GM18505 (cell line): ENCODE measurements around the gene WFDC8.

Experiments used
- ATAC-seq: cut with Tn5 transposase; IDR thresholded peaks from one replicate; pipeline ENCODE4 v1.9.1; 2021; ENCODE audit not compliant: unreplicated experiment
- POLR2A ChIP-seq: IDR thresholded peaks from 4 replicates; pipeline ENCODE4 v1.6.1; 2011; ENCODE audit warnings: borderline replicate concordance; ENCODE audit not compliant: insufficient read depth, insufficient read length; ENCODE audit errors: extremely low read depth

The WFDC8 gene

GRCh38 chr20:45523821-45524220, 55.3 kb downstream of the WFDC8 start:
- ATAC-seq: no peak
- no peak for TF ChIP-seq POLR2A

DNA sequence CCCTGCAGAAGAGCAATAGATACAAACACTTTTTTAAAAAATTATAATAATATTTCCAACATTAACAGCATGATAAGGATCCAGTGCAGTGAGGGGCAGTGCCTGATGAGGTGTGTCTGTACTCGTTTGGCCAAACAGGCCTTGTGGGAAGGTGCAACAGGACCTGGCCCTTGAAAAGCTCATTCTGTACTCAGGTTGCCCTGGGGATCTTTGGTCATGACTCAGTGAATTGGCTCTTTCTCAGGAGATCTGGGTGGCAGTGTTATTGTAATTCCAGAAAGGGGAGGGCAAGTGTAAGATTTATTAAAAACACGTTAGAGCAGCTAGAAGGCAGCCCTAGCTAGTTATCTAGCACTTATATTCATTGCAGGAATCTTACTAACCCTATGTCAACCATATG, 60.8 kb downstream of the WFDC8 start:
- ATAC-seq: no peak
- no peak for TF ChIP-seq POLR2A

DNA sequence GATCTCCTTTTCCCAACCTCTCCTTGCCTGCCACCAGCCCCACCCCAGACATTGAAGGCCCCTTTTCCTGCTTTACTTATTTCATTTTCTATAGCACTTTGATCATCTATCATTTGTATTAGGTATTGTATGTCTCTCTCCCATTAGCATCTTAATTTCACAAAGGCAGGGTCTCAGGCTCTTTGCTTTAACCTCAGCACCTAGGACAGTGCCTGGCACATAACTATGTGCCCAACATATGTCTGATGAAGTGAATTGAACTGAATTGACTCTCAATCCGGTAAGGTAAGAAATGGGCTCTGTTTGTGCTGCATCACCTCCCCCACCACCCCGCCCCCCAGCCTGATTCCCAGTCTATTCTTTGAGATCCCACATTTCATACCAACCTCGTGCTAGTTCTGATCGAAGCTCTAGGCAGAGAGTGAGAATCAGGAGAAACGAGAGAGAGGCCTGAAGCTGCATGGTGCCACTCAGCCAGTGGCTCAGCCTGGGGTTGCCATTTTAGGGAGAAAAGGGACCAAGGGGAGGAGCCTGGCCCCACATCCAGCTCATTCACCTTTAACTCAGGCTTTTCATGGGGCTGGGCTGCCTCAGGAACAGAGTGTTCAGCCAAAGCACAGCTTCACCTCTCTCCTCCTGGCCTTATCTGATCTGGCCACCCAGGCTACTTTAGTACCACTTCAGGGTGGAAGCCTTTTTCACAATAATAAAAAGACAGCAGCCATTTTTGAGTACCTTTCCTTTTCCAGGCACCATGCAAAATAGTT, 63.8 kb downstream of the WFDC8 start, which contains the start of gene SPINT3:
Gene SPINT3, minus strand, starts transcription at position 476 of the 767 bp plus-strand sequence. Its CDS starts 14 bp downstream, at position 462.
- TF ChIP-seq POLR2A: no peak
- no peak for ATAC-seq

GRCh38 chr20:45510242-45510862, 68.7 kb downstream of the WFDC8 start:
- no peak for TF ChIP-seq POLR2A
- no peak for ATAC-seq

DNA sequence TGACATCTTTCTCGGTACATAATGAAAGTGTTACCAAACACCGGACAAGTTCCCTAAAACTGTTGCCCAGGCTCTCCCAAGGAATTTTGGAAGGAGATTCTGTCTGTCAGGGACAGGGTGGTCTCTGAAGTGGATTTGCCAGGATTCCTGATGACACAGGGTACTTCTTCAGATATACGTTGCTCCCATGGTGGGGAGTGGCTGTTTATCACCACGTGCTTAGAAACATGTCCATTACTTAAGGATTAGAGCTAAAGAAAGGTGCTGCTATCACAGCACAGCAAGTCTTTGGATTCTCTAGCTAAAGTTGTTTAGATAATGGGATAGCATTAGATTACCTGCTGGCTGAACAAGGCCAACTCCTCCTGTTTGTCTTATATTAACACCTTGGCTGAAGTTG, 70.0 kb downstream of the WFDC8 start:
- no peak for TF ChIP-seq POLR2A
- no peak for ATAC-seq

- no peak for ATAC-seq
- no peak for TF ChIP-seq POLR2A
These were observed 70.8 kb downstream of the WFDC8 start for GRCh38 chr20:45508068-45508886.

DNA sequence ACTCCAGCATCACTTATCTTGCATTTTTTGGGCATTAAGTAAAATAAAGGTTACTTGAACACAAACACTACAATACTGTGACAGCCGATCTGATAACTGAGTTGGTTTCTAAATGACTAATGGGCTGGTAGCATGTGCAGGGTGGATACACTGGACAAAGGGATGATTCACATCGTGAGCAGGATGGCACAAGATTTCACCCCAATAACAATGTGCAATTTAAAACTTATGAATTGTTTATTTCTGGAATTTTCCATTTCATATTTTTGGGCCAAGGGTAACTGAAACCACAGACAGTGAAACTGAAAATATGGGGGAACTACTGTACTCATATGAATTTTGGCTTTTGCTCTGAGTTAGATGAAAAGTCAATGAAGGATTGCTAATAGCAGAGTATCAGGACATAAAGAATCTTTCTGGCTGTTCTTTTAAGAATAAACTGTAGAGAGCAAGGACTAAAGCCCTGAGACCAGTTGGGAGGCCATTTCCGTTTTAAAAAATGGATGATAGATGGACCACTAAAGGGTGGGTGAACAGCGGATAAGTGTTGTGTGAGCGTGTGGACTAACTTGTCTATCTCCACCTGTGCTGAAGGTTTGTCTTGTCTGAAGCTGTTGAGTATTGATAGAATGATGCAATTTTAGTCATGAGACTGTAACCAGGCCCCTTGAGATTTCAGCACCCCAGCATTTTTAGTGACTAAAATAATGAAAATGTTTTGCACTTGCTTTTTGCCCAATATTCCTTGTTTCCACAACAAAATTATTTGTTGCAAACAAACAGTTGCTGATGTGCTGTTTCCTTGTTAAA, 71.9 kb downstream of the WFDC8 start:
- ATAC-seq: no peak
- no peak for TF ChIP-seq POLR2A

DNA sequence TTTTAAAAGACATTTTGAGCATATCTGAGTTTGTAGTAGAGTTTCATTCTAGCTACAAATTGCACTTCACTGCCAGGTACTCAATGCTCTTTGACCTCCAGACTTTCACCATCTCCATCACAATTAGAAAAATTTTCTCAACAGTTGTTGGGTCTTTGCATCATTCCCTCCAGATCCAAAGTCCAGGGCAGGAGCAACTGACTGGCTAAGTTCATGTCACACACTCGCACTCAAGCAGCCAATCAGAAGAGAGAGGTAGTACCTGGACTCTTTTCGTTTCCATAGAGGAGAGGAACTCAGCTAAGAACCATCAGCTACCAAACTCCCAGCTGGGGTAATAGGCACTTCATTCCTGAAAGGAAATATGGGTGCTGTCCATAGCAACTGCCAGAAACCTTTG, 72.7 kb downstream of the WFDC8 start:
- TF ChIP-seq POLR2A: no peak
- ATAC-seq: no peak

DNA sequence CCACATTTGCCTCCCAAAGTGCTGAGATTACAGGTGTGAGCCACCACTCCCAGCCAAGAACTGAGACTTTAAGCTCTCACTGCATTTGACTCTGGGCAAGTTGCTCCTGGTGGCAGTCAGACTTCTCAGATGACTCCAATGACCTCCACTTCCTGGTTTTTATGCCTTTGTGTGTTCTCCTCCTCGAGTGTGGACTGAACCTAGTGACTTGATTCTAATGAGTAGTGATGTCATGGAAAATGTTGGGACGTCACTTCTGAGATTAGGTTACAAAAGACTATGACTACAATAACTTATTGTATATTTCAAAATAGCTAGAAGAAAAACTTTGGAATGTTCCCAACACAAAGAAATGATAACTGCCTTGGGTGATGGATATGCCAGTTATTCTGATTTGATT, 75.7 kb downstream of the WFDC8 start:
- ATAC-seq: no peak
- no peak for TF ChIP-seq POLR2A

DNA sequence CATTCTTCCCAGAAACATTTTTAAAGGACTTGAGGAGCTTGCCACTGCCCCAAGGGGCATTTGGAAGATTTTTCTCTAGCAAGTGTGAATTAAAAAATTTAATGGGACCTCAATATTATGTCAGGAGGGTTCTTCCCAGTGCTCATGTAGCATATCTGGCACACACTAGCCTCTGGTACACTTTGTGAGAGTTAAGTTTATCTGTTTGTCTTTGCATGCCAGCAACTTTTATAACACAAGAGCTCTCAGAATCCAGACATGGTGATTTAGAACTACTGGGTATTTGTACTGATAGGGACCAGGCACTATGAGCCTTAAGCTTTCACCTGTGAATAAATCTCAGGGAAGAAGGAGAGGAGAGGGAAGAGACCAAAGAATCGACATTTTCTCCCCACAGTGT, 76.5 kb downstream of the WFDC8 start:
- no peak for TF ChIP-seq POLR2A
- no peak for ATAC-seq
